HL-60/S4 treated with phorbol 12-myristate 13-acetate at 8.2 ng/mL for 4 days and 3 days (cell line): ENCODE data around the gene HBM.
"Not testable (repeated sequence)": the region's sequence is repeated elsewhere in the genome, so short reads cannot be mapped to it uniquely, and the experiment has no call there.

Experiments
- in situ Hi-C: fragments of 300-500 bp; cut with MboI; formaldehyde crosslinking; loops from 2 replicates; pipeline ENCODE4 v1.15.0; 2022; ENCODE audit warnings: low sequenced_read_pairs

The HBM gene

DNA sequence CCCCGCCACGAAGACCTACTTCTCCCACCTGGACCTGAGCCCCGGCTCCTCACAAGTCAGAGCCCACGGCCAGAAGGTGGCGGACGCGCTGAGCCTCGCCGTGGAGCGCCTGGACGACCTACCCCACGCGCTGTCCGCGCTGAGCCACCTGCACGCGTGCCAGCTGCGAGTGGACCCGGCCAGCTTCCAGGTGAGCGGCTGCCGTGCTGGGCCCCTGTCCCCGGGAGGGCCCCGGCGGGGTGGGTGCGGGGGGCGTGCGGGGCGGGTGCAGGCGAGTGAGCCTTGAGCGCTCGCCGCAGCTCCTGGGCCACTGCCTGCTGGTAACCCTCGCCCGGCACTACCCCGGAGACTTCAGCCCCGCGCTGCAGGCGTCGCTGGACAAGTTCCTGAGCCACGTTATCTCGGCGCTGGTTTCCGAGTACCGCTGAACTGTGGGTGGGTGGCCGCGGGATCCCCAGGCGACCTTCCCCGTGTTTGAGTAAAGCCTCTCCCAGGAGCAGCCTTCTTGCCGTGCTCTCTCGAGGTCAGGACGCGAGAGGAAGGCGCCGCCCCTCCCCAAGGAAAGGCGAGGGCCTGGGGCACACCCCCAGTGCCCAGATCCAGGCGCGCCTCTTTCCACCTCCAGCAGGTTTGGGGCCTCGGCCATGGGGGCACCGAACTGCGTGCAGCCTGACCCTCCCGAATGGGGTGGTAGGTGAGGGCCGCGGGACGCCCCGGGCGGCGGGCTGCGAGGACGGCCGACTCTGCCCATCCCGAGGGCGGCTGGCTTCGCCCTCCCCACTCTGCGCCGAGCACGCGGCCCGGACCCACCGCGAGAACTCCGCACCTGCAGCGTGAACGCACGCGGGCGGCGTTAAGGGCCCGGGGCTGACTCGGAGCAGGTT is 15.1 kb downstream of the HBM start:
- in situ Hi-C loops = no loop called here

DNA sequence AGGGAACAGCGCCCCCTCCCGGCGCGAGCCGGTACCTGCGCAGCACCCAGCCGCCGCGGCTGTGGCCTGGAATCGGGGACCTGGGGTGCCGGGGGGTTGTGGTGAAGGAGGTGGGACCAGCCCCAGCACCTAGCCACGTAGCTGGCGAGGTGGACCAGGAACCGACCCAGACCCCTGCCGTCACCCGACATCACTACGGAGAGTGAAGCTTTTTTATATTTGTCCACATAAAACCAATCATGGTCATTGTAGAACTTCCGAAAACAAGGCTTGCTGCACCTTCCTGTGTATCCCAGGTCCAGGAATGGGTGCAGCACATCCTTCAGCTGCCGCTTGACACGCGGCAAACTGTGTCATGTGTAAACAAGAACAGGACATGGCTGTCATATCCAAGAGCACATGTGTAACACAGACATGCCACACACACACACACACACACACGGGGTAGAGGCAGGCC is 15.8 kb downstream of the HBM start:
- in situ Hi-C loops = no loop called here

DNA sequence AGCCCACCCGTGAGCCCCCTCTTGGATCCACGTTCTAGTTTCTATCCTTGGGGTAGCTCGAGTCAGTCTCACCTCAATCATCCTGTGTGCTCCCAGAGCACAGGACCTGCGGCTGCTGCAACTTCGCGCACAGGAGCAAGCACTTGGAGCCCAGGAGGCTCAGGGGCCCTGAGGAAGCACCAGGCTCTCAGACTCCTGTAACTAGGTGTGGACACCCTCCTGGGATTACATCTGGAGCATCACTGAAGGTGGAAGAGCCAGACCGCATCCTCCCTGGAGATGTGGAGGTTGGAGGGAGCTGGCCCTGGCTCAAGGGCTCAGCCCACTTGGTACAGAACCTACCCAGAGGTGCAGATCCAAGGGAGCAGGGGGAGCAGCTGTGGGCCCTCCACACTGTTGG is 17.2 kb downstream of the HBM start:
- in situ Hi-C loops = no loop called here

DNA sequence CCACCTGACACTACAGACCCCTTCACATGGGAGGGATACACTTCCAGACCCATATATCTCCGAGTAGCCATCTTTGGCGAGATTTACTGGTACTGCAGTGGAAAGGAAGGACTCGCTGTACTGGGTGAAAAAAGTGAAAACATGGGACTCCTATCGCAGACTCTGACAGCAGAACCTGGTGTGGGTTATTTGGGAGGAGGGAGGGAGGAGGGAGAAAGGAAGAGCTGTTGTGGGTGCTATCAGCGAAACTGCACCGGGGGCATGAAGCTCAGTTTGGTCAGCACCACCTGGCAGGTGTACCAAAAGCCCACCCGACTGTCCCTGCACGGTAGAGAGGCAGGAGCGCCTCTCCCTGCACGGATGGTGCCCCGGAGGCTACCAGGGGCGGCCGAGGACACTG is 19.4 kb downstream of the HBM start:
- in situ Hi-C loops = no loop called here

DNA sequence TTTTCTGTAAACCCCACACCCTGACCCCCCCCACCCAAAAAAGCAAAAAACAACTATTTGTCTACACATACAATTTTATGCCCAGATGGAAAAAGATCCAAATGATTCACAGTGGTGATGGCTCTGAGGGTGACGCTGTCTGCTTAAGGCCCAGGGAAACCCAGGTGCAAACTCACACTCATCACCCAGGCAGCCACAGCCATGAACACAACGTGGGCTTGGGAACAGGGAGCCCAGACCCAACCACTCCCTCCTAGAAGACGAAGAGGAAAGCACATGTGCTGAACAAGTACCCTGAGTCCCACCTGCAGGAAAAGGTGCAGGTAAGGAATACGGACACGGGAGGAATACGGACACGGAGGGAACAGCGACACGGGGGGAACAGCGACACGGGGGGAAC is 19.9 kb downstream of the HBM start:
- in situ Hi-C loops = no loop called here

DNA sequence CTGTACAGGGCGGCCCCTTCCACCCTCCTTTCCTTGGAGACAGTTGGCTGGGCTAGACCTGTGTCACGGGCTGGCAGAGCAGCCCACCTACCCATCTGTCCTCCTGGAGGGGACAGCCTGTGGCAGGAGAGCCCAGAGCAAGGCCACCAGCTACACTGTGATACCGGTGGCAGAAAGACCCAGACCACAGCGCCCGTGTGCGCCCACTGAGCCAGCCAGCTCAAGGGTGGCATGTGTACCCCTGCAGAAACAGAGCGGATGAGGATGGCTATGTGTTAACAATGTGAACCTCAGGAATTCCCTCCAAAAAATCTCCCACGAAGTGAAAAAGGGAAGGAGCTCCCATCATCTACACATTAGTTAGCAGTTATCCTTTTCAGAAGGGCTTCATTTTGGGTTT is 21.6 kb downstream of the HBM start:
- in situ Hi-C loops = no loop called here

DNA sequence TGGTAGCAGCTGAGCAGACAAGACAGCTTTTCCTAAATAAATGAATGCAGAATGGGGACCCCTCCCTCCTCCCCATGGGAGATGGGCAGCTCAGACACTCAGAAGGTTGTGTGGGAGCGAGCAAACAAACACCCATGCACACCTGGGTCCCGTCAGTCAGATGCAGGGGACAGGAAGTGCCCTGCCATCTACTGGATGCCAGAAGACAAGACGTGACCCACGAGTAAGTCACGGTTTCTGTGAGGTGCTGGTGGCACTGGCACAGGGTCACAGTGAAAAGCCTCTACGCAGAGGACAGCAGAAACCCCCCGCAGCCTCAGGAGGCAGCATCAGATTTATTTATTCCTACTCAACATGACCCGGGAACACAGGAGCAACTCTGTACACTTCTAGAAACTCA is 22.9 kb downstream of the HBM start:
- in situ Hi-C loops = no loop called here

DNA sequence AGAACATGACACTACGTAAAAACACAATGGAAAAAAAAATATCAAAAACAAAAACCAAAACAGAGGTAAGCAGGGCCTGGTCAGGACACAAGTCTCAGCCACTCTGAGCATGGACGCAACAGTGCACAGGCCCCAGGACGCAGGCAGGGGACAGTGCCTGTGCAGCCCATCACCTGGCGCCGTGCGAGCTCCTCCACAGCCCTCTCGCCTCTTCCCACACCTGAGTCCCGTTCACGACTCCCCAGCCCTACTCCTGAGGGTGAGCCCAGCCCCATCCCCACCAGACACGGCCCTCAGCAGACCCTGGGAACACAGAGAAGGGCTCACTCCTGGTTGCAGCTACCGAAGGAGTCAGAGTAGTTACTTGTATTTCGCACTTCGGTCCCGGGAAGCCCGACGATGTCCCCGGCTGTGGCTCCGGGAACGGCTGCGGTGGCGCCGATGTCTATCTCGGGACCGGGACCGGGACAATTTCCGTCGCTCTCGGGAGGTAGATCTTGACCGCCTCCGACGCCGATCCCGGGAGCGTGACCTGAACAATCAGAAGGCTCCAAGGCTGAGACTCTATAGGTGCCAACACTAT is 23.9 kb downstream of the HBM start:
- in situ Hi-C loops = no loop called here

DNA sequence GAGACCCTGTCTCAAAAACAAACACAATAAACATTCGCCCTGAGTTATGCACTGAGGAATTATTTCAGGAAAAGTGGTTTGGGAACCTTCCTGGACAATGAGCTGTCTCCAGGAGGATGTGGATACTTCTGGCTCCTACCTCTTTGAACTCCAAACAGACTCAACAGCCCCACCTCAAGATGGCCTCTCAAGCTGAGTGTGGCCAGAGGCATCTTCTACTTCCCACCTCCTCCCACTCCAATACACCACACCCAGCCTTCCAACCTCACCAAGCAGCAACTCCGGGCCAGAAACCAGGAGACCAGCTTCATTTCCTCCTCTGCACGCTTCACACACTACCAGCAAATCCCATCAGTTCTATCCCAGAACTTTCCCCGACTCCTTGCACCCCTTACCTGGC is 26.1 kb downstream of the HBM start:
- in situ Hi-C loops = no loop called here

DNA sequence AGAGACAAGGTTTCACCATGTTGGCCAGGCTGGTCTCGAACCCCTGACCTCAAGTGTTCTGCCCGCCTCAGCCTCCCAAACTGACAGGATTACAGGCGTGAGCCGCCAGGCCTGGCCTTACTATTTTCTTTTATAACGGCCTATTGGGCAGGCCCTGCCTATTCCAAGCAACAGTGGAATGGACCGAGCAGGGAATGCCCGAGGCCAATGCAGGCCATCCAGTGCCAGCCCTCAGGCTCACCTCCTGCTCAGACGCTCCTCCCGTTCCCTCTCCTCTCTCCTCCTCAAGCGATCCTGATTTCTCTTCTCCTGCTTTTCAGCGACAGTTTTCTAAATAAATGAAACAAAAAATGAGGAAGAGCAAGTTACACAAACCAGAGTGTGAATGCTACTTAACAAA is 26.9 kb downstream of the HBM start:
- in situ Hi-C loops = no loop called here

DNA sequence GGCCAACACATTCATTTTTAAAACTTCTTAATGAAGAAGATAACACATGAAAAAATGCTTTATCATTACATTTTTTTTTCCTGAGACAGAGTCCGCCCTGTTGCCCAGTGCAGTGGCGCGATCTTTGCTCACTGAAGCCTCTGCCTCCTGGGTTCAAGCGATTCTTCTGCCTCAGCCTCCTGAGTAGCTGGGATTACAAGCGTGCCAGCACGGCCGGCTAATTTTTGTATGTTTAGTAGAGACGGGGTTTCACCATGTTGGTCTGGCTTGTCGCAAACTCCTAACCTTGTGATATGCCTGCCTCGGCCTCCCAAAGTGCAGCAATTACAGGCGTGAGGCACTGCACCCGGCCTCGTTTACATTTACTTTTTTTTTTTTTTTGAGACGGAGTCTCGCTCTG is 27.7 kb downstream of the HBM start:
- in situ Hi-C loops = no loop called here

DNA sequence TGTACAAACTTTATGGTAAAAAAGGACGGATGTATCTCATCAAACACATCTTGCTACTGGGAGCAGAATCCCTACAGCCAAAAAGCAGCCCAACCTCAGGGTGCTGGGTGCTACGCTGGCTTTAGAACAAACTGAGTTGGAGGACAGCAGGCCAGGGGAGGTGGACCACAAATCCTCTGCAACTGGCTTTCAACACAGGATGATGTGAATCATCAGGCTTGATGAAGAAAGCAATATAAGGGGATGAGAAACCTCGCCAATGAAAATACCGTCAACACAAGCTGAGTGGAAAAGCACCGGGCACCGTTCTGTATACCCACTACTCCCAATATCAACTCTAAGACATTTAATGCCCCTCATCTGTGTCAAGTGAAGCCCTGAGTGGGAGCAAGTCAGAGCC is 28.7 kb downstream of the HBM start:
- in situ Hi-C loops = no loop called here

DNA sequence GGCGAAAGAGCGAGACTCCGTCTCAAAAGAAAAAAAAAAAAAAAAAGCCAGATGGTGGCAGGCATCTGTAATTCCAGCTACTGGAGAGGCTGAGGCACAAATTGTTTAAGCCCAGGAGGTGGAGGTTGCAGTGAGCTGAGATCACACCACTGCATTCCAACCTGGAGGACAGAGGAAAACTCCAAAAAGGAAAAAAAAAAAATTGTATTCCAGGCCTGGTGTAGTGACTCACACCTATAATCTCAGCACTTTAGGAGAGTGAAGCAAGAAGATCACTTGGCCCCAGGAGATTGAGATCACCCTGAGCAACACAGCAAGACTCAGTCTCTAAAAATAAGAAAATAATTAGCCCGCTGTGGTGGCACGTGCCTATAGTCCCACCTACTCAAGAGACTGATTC is 34.6 kb downstream of the HBM start:
- in situ Hi-C loops = no loop called here

DNA sequence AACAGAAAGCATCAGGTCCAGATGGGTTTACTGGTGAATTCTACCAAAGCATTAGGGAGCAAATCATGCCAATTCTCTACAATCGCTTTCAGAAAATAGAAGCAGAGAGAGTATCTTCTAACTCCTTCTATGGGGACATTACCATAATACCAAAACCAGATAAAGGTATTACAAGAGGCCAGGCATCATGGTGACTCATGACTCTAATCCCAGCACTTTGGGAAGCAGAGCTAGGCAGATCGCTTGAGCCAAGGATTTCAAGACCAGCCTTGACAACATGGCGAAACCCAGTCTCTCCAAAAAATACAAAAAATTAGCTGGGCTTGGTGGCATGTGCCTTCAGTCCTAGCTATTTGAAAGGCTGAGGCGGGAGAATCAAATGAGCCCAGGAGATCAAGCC is 37.5 kb downstream of the HBM start:
- in situ Hi-C loops = no loop called here

DNA sequence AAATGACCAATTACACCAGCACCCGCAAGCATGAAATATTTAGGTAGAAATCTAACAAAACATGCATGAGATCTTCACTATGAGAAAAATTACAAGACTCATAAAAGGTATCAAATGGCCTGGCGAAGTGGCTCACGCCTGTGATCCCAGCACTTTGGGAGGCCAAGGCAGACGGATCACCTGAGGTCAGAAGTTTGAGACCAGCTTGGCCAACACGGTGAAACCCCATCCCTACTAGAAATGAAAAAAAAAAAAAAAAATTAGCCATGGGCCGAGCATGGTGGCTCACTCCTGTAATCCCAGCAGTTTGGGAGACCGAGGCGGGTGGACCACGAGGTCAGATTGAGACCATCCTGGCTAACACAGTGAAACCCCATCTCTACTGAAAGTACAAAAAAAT is 38.3 kb downstream of the HBM start:
- in situ Hi-C loops = not testable (repeated sequence)

DNA sequence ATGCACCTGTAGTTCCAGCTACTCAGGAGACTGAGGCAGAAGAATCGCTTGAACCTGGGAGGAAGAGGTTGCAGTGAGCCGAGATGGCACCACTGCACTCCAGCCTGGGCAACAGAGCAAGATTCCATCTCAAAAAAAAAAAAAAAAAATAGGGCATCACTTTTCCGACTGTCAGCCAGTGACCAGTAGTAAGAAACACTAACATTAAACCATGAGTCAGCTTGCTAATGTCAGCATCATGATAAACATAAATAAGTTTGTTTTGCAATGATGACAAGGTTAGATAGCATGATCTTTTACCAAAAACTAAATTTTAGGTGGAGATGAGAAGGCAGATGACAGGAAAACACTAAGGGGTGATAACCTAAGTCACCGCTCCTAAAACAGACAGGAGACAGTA is 43.6 kb downstream of the HBM start:
- in situ Hi-C loops = not testable (repeated sequence)

DNA sequence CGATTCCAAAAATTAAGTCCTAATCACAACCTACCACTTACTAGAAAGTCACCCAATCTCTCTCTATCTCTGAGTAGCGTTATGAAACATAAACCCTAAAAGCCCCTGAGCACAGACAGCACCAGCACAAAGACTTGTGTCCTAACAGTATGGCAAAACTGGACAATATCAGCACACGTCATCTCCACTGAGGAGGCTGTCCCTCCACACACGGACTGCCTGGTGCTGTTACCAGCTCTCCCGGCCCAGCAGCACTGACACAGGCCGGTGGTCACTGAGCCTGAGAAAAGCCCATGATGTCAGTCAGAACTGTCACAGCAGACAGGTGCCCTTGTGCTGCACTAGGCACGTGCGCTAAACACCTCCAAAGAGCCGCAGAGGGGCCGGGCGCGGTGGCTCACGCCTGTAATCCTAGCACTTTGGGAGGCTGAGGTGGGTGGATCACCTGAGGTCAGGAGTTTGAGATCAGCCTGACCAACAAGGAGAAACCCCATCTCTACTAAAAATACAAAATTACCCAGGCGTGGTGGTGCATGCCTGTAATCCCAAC is 45.9 kb downstream of the HBM start:
- in situ Hi-C loops = not testable (repeated sequence)

DNA sequence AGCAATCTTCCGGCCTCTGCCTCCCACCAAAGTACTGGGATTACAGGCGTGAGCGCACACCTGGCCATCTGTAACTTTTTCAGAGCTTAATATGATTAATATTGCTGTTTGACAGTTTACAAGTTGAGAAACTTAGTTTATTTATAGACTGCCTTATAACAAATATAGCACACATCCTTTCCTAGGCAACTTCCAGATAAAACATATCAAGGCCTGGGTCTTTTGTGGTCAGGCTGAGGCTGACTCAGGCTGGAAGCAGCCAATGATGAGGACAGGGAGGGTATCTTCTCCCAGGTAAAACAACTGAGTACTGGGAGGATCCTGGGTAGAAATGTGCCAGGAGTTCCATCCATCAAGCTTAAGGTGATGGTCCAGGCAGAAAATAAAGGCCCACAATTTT is 47.2 kb downstream of the HBM start:
- in situ Hi-C loops = no loop called here
